SKM-1 treated with dmso at 0.1 percent for 144 hours (cell line): ENCODE data around the gene ZSCAN10.

Experiments used
- DNase-seq: peaks from one replicate; lab custom pipeline; 2025; ENCODE audit not compliant: unreplicated experiment; lab: John Stamatoyannopoulos, UW

ZSCAN10 gene

GRCh38 chr16:3112058-3112880 is 13.2 kb upstream of the ZSCAN10 start, which contains the start of gene ZNF205:
Gene ZNF205 (plus strand): TSS chr16:3112586. CDS start chr16:3113431, 845 bp downstream.
- DNase-seq, result no peak

DNA sequence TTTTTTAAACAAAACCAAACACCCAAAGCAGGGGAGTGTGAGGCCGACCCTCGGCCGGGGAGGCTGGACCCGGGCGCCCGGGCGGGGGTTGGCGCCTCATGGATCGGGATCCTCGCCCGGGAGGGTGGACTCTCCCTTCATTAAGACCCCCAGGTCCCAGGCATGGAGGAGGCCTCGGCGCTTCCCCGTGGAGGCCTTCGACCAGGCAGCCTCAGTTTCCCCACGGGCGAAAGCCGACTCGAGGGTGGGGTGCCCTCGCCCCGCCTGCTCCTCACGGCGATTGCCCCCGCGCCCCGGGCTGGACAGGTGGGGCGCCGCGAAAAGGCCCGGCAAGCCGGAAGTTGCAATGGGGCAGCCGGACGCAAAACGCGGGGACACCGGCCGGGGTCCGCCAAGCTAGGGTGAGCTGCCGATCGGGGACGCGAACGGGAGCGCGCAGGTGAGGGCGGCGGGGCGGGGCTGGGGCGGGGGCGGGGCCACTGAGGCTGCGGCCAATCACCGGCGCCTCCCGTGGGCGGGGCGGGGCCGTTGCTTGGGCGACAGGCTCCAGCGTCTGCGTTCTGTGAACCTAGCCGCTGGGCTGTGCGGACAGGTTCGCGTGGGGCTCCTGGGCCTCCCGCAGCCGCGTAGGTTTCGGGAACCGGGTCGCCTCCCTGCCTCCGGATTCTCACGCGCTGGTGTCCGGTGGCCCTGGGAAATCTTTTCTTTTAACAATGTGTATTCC is 7.3 kb upstream of the ZSCAN10 start:
- DNase-seq, result peak; percentile 79

DNA sequence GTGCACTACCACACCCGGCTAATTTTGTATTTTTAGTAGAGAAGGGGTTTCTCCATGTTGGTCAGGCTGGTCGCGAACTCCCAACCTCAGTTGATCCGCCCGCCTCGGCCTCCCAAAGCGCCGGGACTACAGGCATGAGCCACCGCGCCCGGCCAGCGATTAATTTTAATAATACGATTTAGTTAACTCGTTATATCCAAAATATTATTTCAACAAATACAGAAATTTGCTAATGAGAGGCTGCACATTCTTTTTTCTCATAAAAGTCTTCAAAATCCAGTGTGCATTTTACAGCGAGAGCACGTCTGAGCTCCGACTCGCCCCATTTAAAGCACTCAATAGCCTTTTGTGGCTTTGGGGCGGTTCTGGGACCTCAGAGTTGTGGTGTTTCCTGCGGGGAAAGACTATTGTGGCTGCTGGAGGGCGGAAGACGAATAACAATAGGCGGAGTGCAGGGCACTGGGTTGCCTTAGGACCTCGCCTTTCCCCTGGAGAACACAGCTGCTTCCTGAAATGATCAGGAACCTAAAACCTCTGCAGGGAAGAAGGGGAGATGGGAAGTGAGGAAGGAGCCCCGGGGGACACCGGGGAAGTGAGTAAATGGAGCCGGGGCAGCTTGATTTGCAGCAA is 2.9 kb upstream of the ZSCAN10 start:
- peak; percentile 19 for DNase-seq

- DNase-seq, result peak; percentile 54
Observed at GRCh38 chr16:3101018-3101840, 2.1 kb upstream of the ZSCAN10 start.

- peak; percentile 63 for DNase-seq
Observed at GRCh38 chr16:3099732-3100499, 822 bp upstream of the ZSCAN10 start.

DNA sequence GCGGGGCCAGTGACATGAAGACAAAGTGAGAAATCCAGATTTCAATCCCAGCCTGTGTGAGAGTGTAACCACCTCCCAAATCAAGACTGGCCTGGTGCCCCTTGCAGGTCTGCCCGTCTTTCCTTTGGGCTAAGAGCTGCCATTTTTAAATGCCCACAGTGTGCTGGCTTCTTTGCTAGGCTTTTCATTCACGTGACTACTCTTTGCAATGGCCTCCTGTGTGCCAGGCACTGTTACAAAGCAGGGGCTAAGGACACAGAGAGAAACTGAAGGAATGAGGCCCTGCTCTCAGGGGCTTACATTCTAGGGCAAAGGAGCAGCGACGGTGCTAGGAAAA is 269 bp upstream of the ZSCAN10 start:
- no peak for DNase-seq

DNA sequence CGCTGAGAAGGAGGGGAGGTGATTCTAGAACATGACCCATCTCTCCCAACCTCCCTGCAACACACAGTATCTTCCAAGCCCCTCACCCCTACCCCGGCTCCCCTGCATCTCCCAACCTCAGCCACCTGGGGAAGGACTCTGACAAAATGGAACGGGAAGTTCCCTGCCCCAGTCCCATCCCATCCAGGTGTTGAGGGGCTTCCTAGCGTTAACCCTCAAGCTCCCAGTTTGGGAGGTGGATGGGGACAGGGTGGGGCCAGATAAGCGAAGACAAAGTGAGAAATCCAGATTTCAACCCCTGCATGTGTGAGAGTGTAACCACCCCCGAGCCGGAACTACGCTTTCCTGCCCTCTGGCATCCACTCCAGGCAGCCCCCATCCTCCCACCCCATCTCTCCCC is 1.8 kb downstream of the ZSCAN10 start:
- no peak for DNase-seq

DNA sequence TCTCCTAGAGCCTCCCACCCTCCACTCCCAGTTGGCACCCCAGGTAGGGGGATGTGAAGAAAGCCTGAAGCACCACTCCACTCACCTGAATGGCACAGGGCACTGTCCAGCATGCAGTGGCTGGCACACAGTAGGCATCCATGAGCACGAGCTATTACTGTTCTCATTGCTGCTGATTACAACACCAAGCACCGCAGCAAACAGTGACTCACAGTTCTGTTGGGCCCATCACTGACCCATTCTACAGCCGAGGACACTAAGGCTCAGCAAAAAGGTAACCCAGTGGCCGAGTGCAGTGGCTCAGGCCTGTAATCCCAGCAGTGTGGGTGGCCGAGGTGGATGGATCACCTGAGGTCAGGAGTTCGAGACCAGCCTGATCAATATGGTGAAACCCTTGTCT is 2.7 kb downstream of the ZSCAN10 start:
- no peak for DNase-seq

DNA sequence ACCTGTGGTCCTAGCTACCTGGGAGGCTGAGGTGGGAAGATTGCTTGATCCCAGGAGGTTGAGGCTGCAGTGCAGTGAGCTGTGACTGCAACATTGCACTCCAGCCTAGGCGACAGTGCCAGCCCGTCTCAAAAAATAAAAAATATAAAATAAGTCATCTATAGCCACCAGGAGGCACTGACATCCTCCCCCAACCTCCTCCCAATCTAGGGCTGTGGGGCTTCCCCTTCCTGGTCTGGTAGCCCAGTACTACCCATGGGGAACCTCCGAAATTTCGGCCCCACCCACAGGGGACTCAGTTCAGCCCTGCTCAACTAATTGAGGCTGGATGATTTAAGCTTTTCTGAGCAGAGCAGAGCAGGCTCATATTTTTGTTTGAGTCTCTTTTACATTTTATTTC is 3.2 kb downstream of the ZSCAN10 start:
- DNase-seq, result peak; percentile 74

DNA sequence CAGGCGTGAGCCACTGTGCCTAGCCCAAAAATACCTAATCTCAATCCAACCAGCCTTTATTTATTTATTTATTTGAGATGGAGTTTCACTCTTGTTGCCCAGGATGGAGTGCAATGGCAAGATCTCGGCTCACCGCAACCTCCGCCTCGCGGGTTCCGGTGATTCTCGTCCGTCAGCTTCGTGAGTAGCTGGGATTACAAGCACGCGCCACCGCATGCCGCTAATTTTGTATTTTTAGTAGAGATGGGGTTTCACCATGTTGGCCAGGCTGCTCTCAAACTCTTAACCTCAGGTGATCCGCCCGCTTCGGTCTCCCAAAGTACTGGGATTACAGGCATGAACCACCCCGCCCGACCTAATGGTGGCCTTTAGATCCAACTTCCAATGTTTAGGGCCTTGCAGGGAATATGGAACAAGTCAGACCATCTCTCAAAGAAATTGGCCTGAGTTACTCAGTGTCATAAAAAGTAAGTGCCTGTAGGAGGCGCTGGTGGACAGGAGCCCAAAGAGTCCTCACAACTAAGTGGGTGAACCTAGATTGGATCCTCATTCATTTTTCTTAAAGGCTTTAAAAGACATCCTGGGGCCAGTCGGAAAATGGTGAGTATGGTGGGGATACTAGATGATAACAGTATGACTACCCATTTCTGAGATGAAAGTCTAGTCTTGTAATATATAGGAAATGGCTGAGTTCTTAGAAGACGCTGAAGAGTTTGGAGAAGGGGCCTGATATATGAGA is 4.6 kb downstream of the ZSCAN10 start:
- peak; percentile 55 for DNase-seq

- no peak for DNase-seq
Observed at GRCh38 chr16:3092501-3092941, 6.6 kb downstream of the ZSCAN10 start.

GRCh38 chr16:3091551-3091950 is 7.5 kb downstream of the ZSCAN10 start:
- no peak for DNase-seq

GRCh38 chr16:3089717-3090592 is 9.1 kb downstream of the ZSCAN10 start:
- no peak for DNase-seq

GRCh38 chr16:3088925-3089716 is 10.0 kb downstream of the ZSCAN10 start:
- DNase-seq, result no peak

DNA sequence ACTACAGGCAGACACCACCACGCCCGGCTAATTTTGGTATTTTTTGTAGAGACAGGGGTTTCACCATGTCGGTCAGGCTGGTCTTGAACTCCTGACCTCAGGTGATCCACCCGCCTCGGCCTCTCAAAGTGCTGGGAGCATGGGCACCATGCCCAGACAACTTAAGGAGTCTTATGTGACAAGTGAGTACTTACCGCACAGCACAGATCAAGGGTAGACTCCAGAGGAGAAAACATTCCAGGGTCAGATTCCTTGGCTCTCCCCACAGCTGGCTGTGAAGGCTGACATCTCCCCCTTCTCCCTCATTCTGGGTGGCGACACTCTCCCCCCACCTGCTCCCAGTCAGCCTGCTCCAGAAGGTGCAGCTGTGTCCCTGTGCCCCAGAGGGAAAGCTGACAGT is 10.6 kb downstream of the ZSCAN10 start:
- no peak for DNase-seq

- no peak for DNase-seq
Observed at GRCh38 chr16:3087243-3088235, 11.6 kb downstream of the ZSCAN10 start.
